DOHH2 (cell line): Measurements from ENCODE around the gene ATG2B.

Experiments
- H3F3A ChIP-seq: fragments of 200-600 bp; sonication (generic), shearing (Covaris generic); 2 replicates; pipeline ENCODE4 v1.6.0; 2016; ENCODE audit warnings: antibody characterized with exemption, mild to moderate bottlenecking; ENCODE audit not compliant: control insufficient read depth, insufficient read depth
- H3K27ac ChIP-seq: fragments of 200-600 bp; sonication (generic); 2 replicates; pipeline ENCODE4 v1.5.1; 2014; ENCODE audit warnings: low read depth, mild to moderate bottlenecking, low read length, moderate library complexity
- H3K27me3 ChIP-seq: fragments of 200-600 bp; sonication (generic); 2 replicates; pipeline ENCODE4 v1.6.1; 2014; ENCODE audit warnings: mild to moderate bottlenecking, low read length, mixed read lengths; ENCODE audit not compliant: control insufficient read depth
- H3K36me3 ChIP-seq: fragments of 200-600 bp; sonication (generic); 2 replicates; pipeline ENCODE4 v1.6.1; 2014; ENCODE audit warnings: mild to moderate bottlenecking, low read length, moderate library complexity, mixed read lengths; ENCODE audit not compliant: control insufficient read depth
- H3K4me1 ChIP-seq: fragments of 200-600 bp; sonication (generic); 2 replicates; pipeline ENCODE4 v1.6.1; 2014; ENCODE audit warnings: mild to moderate bottlenecking, low read length, mixed read lengths; ENCODE audit not compliant: control insufficient read depth
- H3K4me2 ChIP-seq: fragments of 200-600 bp; sonication (generic); 2 replicates; pipeline ENCODE4 v1.6.0; 2014; ENCODE audit warnings: mild to moderate bottlenecking, low read length, moderate library complexity
- H3K4me3 ChIP-seq: fragments of 200-600 bp; sonication (generic); 2 replicates; pipeline ENCODE4 v1.5.1; 2014; ENCODE audit warnings: mild to moderate bottlenecking, low read length, mixed read lengths
- H3K79me2 ChIP-seq: fragments of 200-600 bp; sonication (generic); 2 replicates; pipeline ENCODE4 v1.6.1; 2014; ENCODE audit warnings: mild to moderate bottlenecking, low read length, mixed read lengths; ENCODE audit not compliant: control insufficient read depth
- H3K9me2 ChIP-seq: fragments of 200-600 bp; sonication (generic); replicated peaks from 2 replicates; pipeline ENCODE4 v1.6.1; 2014; ENCODE audit warnings: mild to moderate bottlenecking, low read length, mixed read lengths; ENCODE audit not compliant: control insufficient read depth
- H3K9me3 ChIP-seq: fragments of 200-600 bp; sonication (generic); 2 replicates; pipeline ENCODE4 v1.6.1; 2014; ENCODE audit warnings: antibody characterized with exemption, low read length, mixed read lengths; ENCODE audit not compliant: control insufficient read depth, insufficient read depth
- H4K20me1 ChIP-seq: fragments of 200-600 bp; sonication (generic); 2 replicates; pipeline ENCODE4 v1.6.0; 2014; ENCODE audit warnings: low read depth, mild to moderate bottlenecking, antibody characterized with exemption, low read length, moderate library complexity; ENCODE audit not compliant: control insufficient read depth, insufficient read depth
- CTCF ChIP-seq: fragments of 200-600 bp; sonication (generic); IDR thresholded peaks from one replicate; pipeline ENCODE4 v1.5.1; 2014; ENCODE audit warnings: antibody characterized with exemption, mild to moderate bottlenecking, low read depth, low read length; ENCODE audit not compliant: poor library complexity, severe bottlenecking
- EZH2phosphoT487 ChIP-seq: fragments of 200-600 bp; sonication (generic); IDR thresholded peaks from 2 replicates; pipeline ENCODE4 v1.6.1; 2017; ENCODE audit warnings: borderline replicate concordance, mild to moderate bottlenecking, antibody characterized with exemption, low read length, moderate library complexity, mixed read lengths

The ATG2B gene

GRCh38 chr14:96407935-96408570, 44.9 kb upstream of the ATG2B start:
- Histone ChIP-seq H3K4me3 (no peak overlapping the region), H3K4me2 (no peak overlapping the region)

GRCh38 chr14:96405677-96406076, 42.5 kb upstream of the ATG2B start:
- Histone ChIP-seq H4K20me1 (no peaks in the 10 kb centered on the region), H3K4me2 (no peak overlapping the region), H3K9me2 (no peaks in the 10 kb centered on the region), H3K79me2 (no peaks in the 10 kb centered on the region), H3K36me3 (no peaks in the 10 kb centered on the region), H3K9me3 (no peaks in the 10 kb centered on the region), H3F3A (no peaks in the 10 kb centered on the region), H3K27ac (no peak overlapping the region), H3K27me3 (0 out of 2 replicates have a peak, but pooled peaks cover 4% of the 10 kb centered on the region), H3K4me3 (no peak overlapping the region), H3K4me1 (no peaks in the 10 kb centered on the region)
- no peak for TF ChIP-seq CTCF
- no peak for TF ChIP-seq EZH2phosphoT487

More at GRCh38 chr14:96407935-96408570, 44.9 kb upstream of the ATG2B start:
- Histone ChIP-seq H3K36me3 (no peaks in the 10 kb centered on the region), H3K27me3 (0 out of 2 replicates have a peak, but pooled peaks cover 4% of the 10 kb centered on the region), H4K20me1 (no peaks in the 10 kb centered on the region), H3K9me2 (no peaks in the 10 kb centered on the region), H3K79me2 (no peaks in the 10 kb centered on the region), H3F3A (no peaks in the 10 kb centered on the region), H3K9me3 (no peaks in the 10 kb centered on the region), H3K4me1 (no peaks in the 10 kb centered on the region), H3K27ac (no peak overlapping the region)
- TF ChIP-seq CTCF = no peak
- no peak for TF ChIP-seq EZH2phosphoT487

GRCh38 chr14:96403409-96403808, 40.3 kb upstream of the ATG2B start:
- Histone ChIP-seq H3K9me2 (no peaks in the 10 kb centered on the region), H3K4me2 (no peak overlapping the region), H3K4me1 (no peaks in the 10 kb centered on the region), H3K27me3 (0 out of 2 replicates have a peak, but pooled peaks cover 4% of the 10 kb centered on the region), H3K79me2 (no peaks in the 10 kb centered on the region), H3K4me3 (no peak overlapping the region), H3K27ac (no peak overlapping the region), H3F3A (no peaks in the 10 kb centered on the region), H3K9me3 (no peaks in the 10 kb centered on the region), H3K36me3 (no peaks in the 10 kb centered on the region), H4K20me1 (no peaks in the 10 kb centered on the region)
- no peak for TF ChIP-seq EZH2phosphoT487
- TF ChIP-seq CTCF = no peak
